ENCODE measurements around the gene PLAC8. TPM values are rescaled to one million over a fixed set of nuclear protein-coding genes. Genes with fewer than 3 reads are reported as not detected.
"Not testable (repeated sequence)": the region's sequence is repeated elsewhere in the genome, so short reads cannot be mapped to it uniquely, and the experiment has no call there.

PLAC8 gene
- total RNA-seq, 1 experiment from 2014 or later, result 6.3 TPM

DNA sequence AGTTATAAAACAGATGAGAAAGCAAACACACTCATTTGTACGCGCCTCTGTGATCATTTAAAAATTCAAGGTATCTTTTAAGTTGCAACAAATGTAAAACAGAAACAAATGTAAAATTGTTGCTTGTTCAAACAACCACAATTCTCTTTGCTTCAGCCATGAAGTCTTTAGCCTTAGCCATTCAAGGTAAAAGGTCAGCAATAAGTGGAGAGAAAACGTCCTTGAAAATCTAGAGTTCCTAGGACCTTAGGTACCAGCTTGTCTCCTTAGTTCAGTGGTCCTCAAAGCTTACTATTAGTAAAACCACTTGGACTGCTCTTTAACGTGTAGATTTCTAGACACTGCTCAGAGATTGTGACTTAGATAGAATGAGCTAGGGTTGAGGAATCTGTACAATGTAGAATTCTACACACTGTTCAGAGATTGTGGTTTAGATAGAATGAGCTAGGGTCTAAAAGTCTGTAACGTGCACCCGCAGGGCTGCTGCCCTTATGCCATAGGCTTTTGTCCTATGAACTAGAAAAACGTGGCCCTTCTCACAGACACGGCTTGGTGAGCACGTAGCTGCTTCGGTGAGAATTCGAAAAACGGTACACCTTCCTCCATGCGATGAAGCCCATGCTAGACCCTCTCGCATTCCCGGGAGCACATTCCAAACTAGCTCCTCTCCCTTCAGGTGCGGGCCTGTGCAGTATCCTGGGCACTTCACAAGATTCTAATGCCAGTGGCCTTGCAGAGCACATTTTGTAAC lies 1.7 kb downstream of the PLAC8 start:
- BruUV-seq (replicated peaks), result no TSS peak
- H3K9me3 Mint-ChIP-seq (ENCODE audit: low read depth, unreplicated experiment), result no peaks in the 10 kb centered on the region
- peaks cover 17% of the 10 kb centered on the region for H3K36me3 Mint-ChIP-seq (ENCODE audit: insufficient read depth, unreplicated experiment)
- no peak for DNase-seq
- peak overlapping the region; percentile 50 for H3K4me3 Mint-ChIP-seq (ENCODE audit: low read depth, unreplicated experiment)
- H3K27ac Mint-ChIP-seq (ENCODE audit: unreplicated experiment), result peak overlapping the region; percentile 30
- intact Hi-C loops (cut with micrococcal nuclease; ENCODE audit: unreplicated experiment), result loop anchor here (5.0 kb wide), 1 partner anchor 144 kb away; no protein-coding TSS in a partner anchor
- CTCF ChIA-PET, result interaction anchor here (0.8 to 1.1 kb wide), 2 partner anchors 37 to 50 kb away, joined by 3 read pairs; no protein-coding TSS in a partner anchor
- peaks cover 21% of the 10 kb centered on the region for H3K4me1 Mint-ChIP-seq (ENCODE audit: low read depth, unreplicated experiment)
- TF ChIP-seq, protein P1, sequence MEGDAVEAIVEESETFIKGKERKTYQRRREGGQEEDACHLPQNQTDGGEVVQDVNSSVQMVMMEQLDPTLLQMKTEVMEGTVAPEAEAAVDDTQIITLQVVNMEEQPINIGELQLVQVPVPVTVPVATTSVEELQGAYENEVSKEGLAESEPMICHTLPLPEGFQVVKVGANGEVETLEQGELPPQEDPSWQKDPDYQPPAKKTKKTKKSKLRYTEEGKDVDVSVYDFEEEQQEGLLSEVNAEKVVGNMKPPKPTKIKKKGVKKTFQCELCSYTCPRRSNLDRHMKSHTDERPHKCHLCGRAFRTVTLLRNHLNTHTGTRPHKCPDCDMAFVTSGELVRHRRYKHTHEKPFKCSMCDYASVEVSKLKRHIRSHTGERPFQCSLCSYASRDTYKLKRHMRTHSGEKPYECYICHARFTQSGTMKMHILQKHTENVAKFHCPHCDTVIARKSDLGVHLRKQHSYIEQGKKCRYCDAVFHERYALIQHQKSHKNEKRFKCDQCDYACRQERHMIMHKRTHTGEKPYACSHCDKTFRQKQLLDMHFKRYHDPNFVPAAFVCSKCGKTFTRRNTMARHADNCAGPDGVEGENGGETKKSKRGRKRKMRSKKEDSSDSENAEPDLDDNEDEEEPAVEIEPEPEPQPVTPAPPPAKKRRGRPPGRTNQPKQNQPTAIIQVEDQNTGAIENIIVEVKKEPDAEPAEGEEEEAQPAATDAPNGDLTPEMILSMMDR (IDR thresholded peaks at IDR 0.05; ENCODE audit: unreplicated experiment), result no peak
- H3K27me3 Mint-ChIP-seq (ENCODE audit: unreplicated experiment), result no peaks in the 10 kb centered on the region

DNA sequence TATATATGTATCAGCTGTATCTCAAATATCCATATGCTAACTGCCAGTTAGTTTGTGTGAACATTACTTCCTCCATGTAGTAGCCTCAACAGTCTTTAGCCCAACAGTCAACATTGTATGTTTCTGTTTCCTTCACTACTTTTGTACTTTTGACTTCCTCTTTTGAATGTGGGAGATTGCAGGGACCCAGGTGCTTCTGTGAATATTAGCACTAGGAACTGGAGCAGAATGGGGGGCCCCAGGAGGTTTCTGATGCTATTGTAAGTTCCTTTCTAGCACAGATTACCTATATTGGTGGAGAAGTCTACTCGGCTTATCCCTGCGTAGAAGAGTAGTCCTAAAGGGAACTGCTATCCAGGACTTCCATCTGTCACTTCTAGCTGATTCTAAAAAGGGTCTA lies 2.3 kb downstream of the PLAC8 start:
- intact Hi-C loops (cut with micrococcal nuclease; ENCODE audit: unreplicated experiment), result loop anchor here (5.0 kb wide), 1 partner anchor 145 kb away; no protein-coding TSS in a partner anchor
- Mint-ChIP-seq H3K9me3 (ENCODE audit: low read depth, unreplicated experiment) (no peaks in the 10 kb centered on the region), H3K36me3 (ENCODE audit: insufficient read depth, unreplicated experiment) (peaks cover 17% of the 10 kb centered on the region), H3K4me3 (ENCODE audit: low read depth, unreplicated experiment) (no peak overlapping the region), H3K27me3 (ENCODE audit: unreplicated experiment) (no peaks in the 10 kb centered on the region), H3K27ac (ENCODE audit: unreplicated experiment) (no peak overlapping the region), H3K4me1 (ENCODE audit: low read depth, unreplicated experiment) (peaks cover 21% of the 10 kb centered on the region)
- no peak for DNase-seq
- CTCF ChIA-PET, result interaction anchor here (0.8 to 1.1 kb wide), 2 partner anchors 38 to 50 kb away, joined by 3 read pairs; no protein-coding TSS in a partner anchor
- BruUV-seq (replicated peaks), result no TSS peak
- TF ChIP-seq, protein P1 (IDR thresholded peaks at IDR 0.05; ENCODE audit: unreplicated experiment), result no peak

DNA sequence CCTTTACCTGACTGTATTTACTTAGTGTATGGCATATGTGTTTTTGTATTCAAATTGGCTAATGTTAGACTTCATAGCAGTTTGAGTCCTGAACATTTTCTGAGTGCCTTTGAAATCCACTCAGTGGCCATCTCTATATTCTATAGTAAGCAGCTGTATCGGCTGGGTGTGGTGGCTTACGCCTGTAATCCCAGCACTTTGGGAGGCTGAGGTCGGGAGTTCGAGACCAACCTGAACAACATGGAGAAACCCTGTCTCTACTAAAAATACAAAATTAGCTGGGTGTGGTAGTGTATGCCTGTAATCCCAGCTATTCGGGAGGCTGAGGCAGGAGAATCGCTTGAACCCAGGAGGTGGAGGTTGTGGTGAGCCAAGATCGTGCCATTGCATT lies 2.8 kb downstream of the PLAC8 start:
- CTCF ChIA-PET, result interaction anchor here (0.6 to 0.8 kb wide), 2 partner anchors 12 to 145 kb away, joined by 3 to 4 read pairs; no protein-coding TSS in a partner anchor
- H3K27ac Mint-ChIP-seq (ENCODE audit: unreplicated experiment); H3K27me3 Mint-ChIP-seq (ENCODE audit: unreplicated experiment); BruUV-seq (replicated peaks); DNase-seq; H3K9me3 Mint-ChIP-seq (ENCODE audit: low read depth, unreplicated experiment); H3K4me3 Mint-ChIP-seq (ENCODE audit: low read depth, unreplicated experiment): not testable (repeated sequence)
- peaks cover 21% of the 10 kb centered on the region for H3K4me1 Mint-ChIP-seq (ENCODE audit: low read depth, unreplicated experiment)
- intact Hi-C loops (cut with micrococcal nuclease; ENCODE audit: unreplicated experiment), result loop anchor here (5.0 kb wide), 1 partner anchor 146 kb away; no protein-coding TSS in a partner anchor
- peaks cover 17% of the 10 kb centered on the region for H3K36me3 Mint-ChIP-seq (ENCODE audit: insufficient read depth, unreplicated experiment)

DNA sequence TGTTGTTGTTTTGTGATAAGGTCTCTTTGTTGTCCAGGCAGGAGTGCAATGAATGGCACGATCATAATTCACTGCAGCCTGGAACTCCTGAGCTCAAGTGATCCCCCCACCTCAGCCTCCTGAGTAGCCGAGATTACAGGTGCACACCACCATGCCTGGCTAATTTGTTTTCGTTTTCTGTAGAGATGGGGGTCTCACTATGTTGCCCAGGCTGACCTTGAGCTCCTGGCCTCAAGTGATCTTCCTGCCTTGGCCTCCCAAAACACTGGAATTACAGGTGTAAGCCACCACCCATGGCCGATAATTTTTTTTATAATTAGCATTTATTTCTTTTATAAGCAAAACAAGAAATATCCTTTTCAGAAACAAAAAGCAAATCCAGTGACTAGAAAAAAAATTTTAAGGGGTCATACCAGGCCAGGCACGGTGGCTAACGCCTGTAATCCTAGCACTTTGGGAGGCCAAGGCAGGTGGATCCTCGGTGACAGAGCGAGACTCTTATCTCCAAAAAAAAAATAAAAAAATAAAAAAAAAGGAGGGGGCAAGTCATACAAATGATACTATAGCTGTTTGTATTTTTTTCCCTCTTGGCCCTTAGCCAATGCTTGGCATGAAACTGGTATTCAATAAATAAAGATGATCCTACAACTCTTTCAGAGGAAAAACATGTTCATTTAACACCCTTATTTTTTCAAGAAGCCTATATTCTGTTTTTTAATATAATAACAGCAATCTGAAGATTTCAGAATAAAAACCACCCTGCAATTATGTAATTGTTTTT lies 3.4 kb downstream of the PLAC8 start:
- Mint-ChIP-seq H3K36me3 (ENCODE audit: insufficient read depth, unreplicated experiment) (peaks cover 17% of the 10 kb centered on the region), H3K4me1 (ENCODE audit: low read depth, unreplicated experiment) (peaks cover 21% of the 10 kb centered on the region), H3K27me3 (ENCODE audit: unreplicated experiment) (no peaks in the 10 kb centered on the region), H3K4me3 (ENCODE audit: low read depth, unreplicated experiment) (no peak overlapping the region), H3K27ac (ENCODE audit: unreplicated experiment) (no peak overlapping the region), H3K9me3 (ENCODE audit: low read depth, unreplicated experiment) (no peaks in the 10 kb centered on the region)
- CTCF ChIA-PET, result interaction anchor here (0.6 to 1.5 kb wide), 9 partner anchors 13 to 171 kb away, joined by 3 to 11 read pairs (median 4); partner anchors contain the start of gene COPS4
- no peak for DNase-seq
- TF ChIP-seq, protein P1 (IDR thresholded peaks at IDR 0.05; ENCODE audit: unreplicated experiment), result no peak
- intact Hi-C loops (cut with micrococcal nuclease; ENCODE audit: unreplicated experiment), result loop anchor here (5.0 kb wide), 1 partner anchor 146 kb away; no protein-coding TSS in a partner anchor
- no TSS peak for BruUV-seq (replicated peaks)

All from Calu3 (cell line).